ENCODE measurements around the gene SPINK4. TPM values are rescaled to one million over a fixed set of nuclear protein-coding genes. Genes with fewer than 3 reads are reported as not detected.

SPINK4 gene
- total and polyA plus RNA-seq, 2 donors (not counting 1 experiment from before 2014, with no cell fraction given) = not detected

- DNase-seq = no peak
- peaks cover 1% of the 10 kb centered on the region for H3K4me1 Mint-ChIP-seq
- no peaks in the 10 kb centered on the region for H3K27me3 Mint-ChIP-seq
- H3K4me1 ChIP-seq (ENCODE audit: control insufficient read depth in 2 of 2, insufficient read depth in 2 of 2, low read length in 2 of 2) = no peaks in the 10 kb centered on the region
- ATAC-seq (ENCODE audit: low read depth) = no peak
- H3K27ac ChIP-seq (ENCODE audit: low read length in 2 of 2) = no peak overlapping the region
- no peak overlapping the region for H3K4me3 Mint-ChIP-seq
- no peaks in the 10 kb centered on the region for H4K20me1 ChIP-seq (ENCODE audit: control insufficient read depth, insufficient read depth, low read length, poor library complexity, severe bottlenecking)
- H3K4me2 ChIP-seq (replicated peaks; ENCODE audit: low read depth, low read length, poor library complexity, severe bottlenecking) = no peak overlapping the region
- no peak overlapping the region for H3K4me3 ChIP-seq (ENCODE audit: control extremely low read depth in 1 of 5, extremely low read depth in 1 of 5, insufficient read depth in 1 of 5, low read depth in 2 of 5, low read length in 4 of 5)
- no peak overlapping the region for H3K9ac ChIP-seq (ENCODE audit: low read length)
- H3K9me3 ChIP-seq (ENCODE audit: control extremely low read depth in 1 of 3, control insufficient read depth in 2 of 3, insufficient read depth in 1 of 3, low read length in 2 of 3) = no peaks in the 10 kb centered on the region
- H2AFZ ChIP-seq (ENCODE audit: insufficient read depth, low read depth, low read length, poor library complexity, severe bottlenecking) = no peak overlapping the region
- TF ChIP-seq EZH2 (IDR thresholded peaks at IDR 0.05; ENCODE audit: borderline replicate concordance, insufficient read depth, low read depth, low read length, poor library complexity, severe bottlenecking) = no peak
- TF ChIP-seq CTCF (IDR thresholded peaks at IDR 0.05) = no peak
- WGBS (ENCODE audit: insufficient coverage) = no CpG with 5 or more reads among the region's 2 CpGs
- H3K36me3 ChIP-seq (replicated peaks in 1 of 2; ENCODE audit: control extremely low read depth in 1 of 2, control insufficient read depth in 1 of 2, extremely low read depth in 1 of 2, insufficient read depth in 2 of 2, low read length in 1 of 2) = peaks cover 15 to 84% of the 10 kb centered on the region in 2 experiments
- ChIA-PET POLR2A (no interaction called here), CTCF (no interaction called here)
- no peaks in the 10 kb centered on the region for H3K9me3 Mint-ChIP-seq (ENCODE audit: insufficient read depth)
- peaks cover 19% of the 10 kb centered on the region for H3K79me2 ChIP-seq (ENCODE audit: control insufficient read depth, insufficient read depth, low read length)
- intact Hi-C loops (cut with micrococcal nuclease) = no loop called here
- H3K27me3 ChIP-seq (replicated peaks in 1 of 4; ENCODE audit: control extremely low read depth in 1 of 4, control insufficient read depth in 3 of 4, insufficient read depth in 4 of 4, low read length in 3 of 4) = no peaks in the 10 kb centered on the region
- H3K27ac Mint-ChIP-seq = no peak overlapping the region
Measured at GRCh38 chr9:33256236-33256635, 16.3 kb downstream of the SPINK4 start.

- intact Hi-C loops (cut with micrococcal nuclease) = no loop called here
- Histone ChIP-seq H3K79me2 (ENCODE audit: control insufficient read depth, insufficient read depth, low read length) (peaks cover 28% of the 10 kb centered on the region), H2AFZ (ENCODE audit: insufficient read depth, low read depth, low read length, poor library complexity, severe bottlenecking) (no peak overlapping the region), H3K4me1 (ENCODE audit: control insufficient read depth in 2 of 2, insufficient read depth in 2 of 2, low read length in 2 of 2) (no peaks in the 10 kb centered on the region), H3K4me3 (ENCODE audit: control extremely low read depth in 1 of 5, extremely low read depth in 1 of 5, insufficient read depth in 1 of 5, low read depth in 2 of 5, low read length in 4 of 5) (no peak overlapping the region), H3K4me2 (replicated peaks; ENCODE audit: low read depth, low read length, poor library complexity, severe bottlenecking) (no peak overlapping the region), H3K27me3 (replicated peaks in 1 of 4; ENCODE audit: control extremely low read depth in 1 of 4, control insufficient read depth in 3 of 4, insufficient read depth in 4 of 4, low read length in 3 of 4) (no peaks in the 10 kb centered on the region), H3K9me3 (ENCODE audit: control extremely low read depth in 1 of 3, control insufficient read depth in 2 of 3, insufficient read depth in 1 of 3, low read length in 2 of 3) (no peaks in the 10 kb centered on the region), H3K36me3 (replicated peaks in 1 of 2; ENCODE audit: control extremely low read depth in 1 of 2, control insufficient read depth in 1 of 2, extremely low read depth in 1 of 2, insufficient read depth in 2 of 2, low read length in 1 of 2) (peaks cover 15 to 90% of the 10 kb centered on the region in 2 experiments), H4K20me1 (ENCODE audit: control insufficient read depth, insufficient read depth, low read length, poor library complexity, severe bottlenecking) (peaks cover 5% of the 10 kb centered on the region), H3K9ac (ENCODE audit: low read length) (no peak overlapping the region), H3K27ac (ENCODE audit: low read length in 2 of 2) (no peak overlapping the region)
- CTCF ChIA-PET = interaction anchor here (1.7 kb wide), 1 partner anchor 14 kb away, joined by 5 read pairs; no protein-coding TSS in a partner anchor
- Mint-ChIP-seq H3K4me3 (no peak overlapping the region), H3K27ac (no peak overlapping the region), H3K4me1 (peaks cover 3% of the 10 kb centered on the region), H3K27me3 (no peaks in the 10 kb centered on the region), H3K9me3 (ENCODE audit: insufficient read depth) (no peaks in the 10 kb centered on the region)
- POLR2A ChIA-PET = no interaction called here
- ATAC-seq (ENCODE audit: low read depth) = no peak
- no peak for DNase-seq
- WGBS (ENCODE audit: insufficient coverage) = 100% methylated on average over 1 of the region's 4 CpGs
- TF ChIP-seq CTCF (IDR thresholded peaks at IDR 0.05) (no peak), EZH2 (IDR thresholded peaks at IDR 0.05; ENCODE audit: borderline replicate concordance, insufficient read depth, low read depth, low read length, poor library complexity, severe bottlenecking) (no peak)
Measured at GRCh38 chr9:33257276-33257675, 17.3 kb downstream of the SPINK4 start.
